ENCODE results near the gene UNG.

UNG gene

GRCh38 chr12:109156586-109156985, 59.2 kb downstream of the UNG start:
- TF ChIP-seq REST (IDR thresholded peaks at IDR 0.05; ENCODE audit: insufficient replicate concordance, low read depth), result no peak
- no peak for TF ChIP-seq CTCF (IDR thresholded peaks at IDR 0.05; ENCODE audit: insufficient read depth, low read length)
- no peak for TF ChIP-seq GABPA (IDR thresholded peaks at IDR 0.05; ENCODE audit: low read depth)
- TF ChIP-seq SPI1 (IDR thresholded peaks at IDR 0.05; ENCODE audit: borderline replicate concordance, low read depth), result no peak
- no peak for TF ChIP-seq POLR2AphosphoS5 (IDR thresholded peaks at IDR 0.05; ENCODE audit: low read depth)
- H3K4me3 ChIP-seq (replicated peaks; ENCODE audit: insufficient read depth, low read length), result no peak overlapping the region
- no peaks in the 10 kb centered on the region for H3K27me3 ChIP-seq (ENCODE audit: insufficient read depth, poor library complexity, severe bottlenecking)
- H3K27ac ChIP-seq (replicated peaks), result no peak overlapping the region
- no peak for DNase-seq (ENCODE audit: low read depth in 1 of 2, low spot score in 1 of 2)

GRCh38 chr12:109157986-109158385, 60.6 kb downstream of the UNG start:
- no peak for TF ChIP-seq GABPA (IDR thresholded peaks at IDR 0.05; ENCODE audit: low read depth)
- Histone ChIP-seq H3K27me3 (ENCODE audit: insufficient read depth, poor library complexity, severe bottlenecking) (no peaks in the 10 kb centered on the region), H3K27ac (replicated peaks) (no peak overlapping the region), H3K4me3 (replicated peaks; ENCODE audit: insufficient read depth, low read length) (no peak overlapping the region)
- no peak for DNase-seq (ENCODE audit: low read depth in 1 of 2, low spot score in 1 of 2)

GRCh38 chr12:109160433-109160832, 63.0 kb downstream of the UNG start:
- Histone ChIP-seq H3K27me3 (ENCODE audit: insufficient read depth, poor library complexity, severe bottlenecking) (no peaks in the 10 kb centered on the region), H3K27ac (replicated peaks) (no peak overlapping the region), H3K4me3 (replicated peaks; ENCODE audit: insufficient read depth, low read length) (no peak overlapping the region)
- DNase-seq (ENCODE audit: low read depth in 1 of 2, low spot score in 1 of 2), result no peak
- no peak for TF ChIP-seq POLR2AphosphoS5 (IDR thresholded peaks at IDR 0.05; ENCODE audit: low read depth)
- TF ChIP-seq GABPA (IDR thresholded peaks at IDR 0.05; ENCODE audit: low read depth), result no peak

Measured in HL-60 (cell line).